ENCODE results near the gene TAF4. TPM values are rescaled to one million over a fixed set of nuclear protein-coding genes. Genes with fewer than 3 reads are reported as not detected.

TAF4 gene
- total RNA-seq, 2 donors from 2014 or later: 25.5 to 39.9 TPM

- Mint-ChIP-seq H3K27me3 (ENCODE audit: insufficient read depth) (no peaks in the 10 kb centered on the region), H3K27ac (peak overlapping the region; percentile 77), H3K9me3 (peaks cover 4% of the 10 kb centered on the region), H3K4me1 (peaks cover 11% of the 10 kb centered on the region), H3K4me3 (no peak overlapping the region), H3K36me3 (ENCODE audit: low read depth) (peaks cover 30% of the 10 kb centered on the region)
- TF ChIP-seq CTCF (conservative IDR thresholded peaks at IDR 0.05): no peak
- WGBS, 2 experiments (ENCODE audit: insufficient coverage in 1 of 2, insufficient read length in 1 of 2): 94 to 98% methylated on average over 8 to 12 of the region's 12 CpGs
- H3K27me3 ChIP-seq (ENCODE audit: control insufficient read depth, insufficient read depth, low read length, poor library complexity, severe bottlenecking): no peaks in the 10 kb centered on the region
- no peak overlapping the region for H3K27ac ChIP-seq (ENCODE audit: low read depth, low read length)
- H3K9ac ChIP-seq (ENCODE audit: extremely low read depth, low read length, poor library complexity, severe bottlenecking): no peak overlapping the region
- peaks cover 8% of the 10 kb centered on the region for H3K36me3 ChIP-seq (ENCODE audit: control insufficient read depth, insufficient read depth, low read length)
- H3K9me3 ChIP-seq (ENCODE audit: control insufficient read depth, low read length): no peaks in the 10 kb centered on the region
- DNase-seq: no peak
- no peaks in the 10 kb centered on the region for H3K4me1 ChIP-seq (ENCODE audit: control insufficient read depth, insufficient read depth, low read length)
- H3K4me3 ChIP-seq (ENCODE audit: low read length): no peak overlapping the region
These were observed 11.2 kb downstream of the TAF4 start for GRCh38 chr20:62054451-62054953.

DNA sequence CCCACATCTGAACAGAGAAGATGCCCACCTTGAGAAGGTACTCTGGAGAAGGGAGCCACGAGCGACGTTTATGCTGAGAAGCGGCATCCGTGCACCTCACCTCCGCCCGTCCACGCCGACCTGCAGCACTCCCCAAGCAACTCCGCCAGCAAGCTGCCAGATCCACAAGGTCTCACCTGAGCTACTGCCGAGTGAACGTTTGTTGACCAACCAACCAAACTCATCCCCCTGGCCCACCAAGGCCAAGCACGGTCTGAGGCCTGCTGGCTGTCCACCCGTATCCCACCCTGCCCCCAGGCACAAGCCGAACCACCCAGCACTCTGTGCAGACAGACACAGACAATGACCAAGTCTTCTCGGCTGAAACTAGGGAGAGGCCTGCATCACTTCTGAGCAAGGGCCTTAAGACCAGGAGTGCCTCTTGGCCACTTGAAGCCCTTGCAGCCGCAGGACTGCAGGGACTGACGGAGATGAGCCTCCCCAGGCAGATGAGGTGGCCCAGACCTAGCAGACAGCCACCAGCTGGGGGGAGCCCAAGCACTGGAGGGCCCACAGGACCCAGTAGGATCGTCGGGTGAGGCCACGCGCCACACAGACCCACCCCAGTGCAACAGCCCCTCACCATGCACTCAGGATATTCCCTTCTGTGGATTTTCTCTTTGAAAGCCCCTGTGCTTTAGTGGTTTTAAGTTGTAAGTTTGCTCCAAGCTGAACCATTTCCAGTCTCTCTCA lies 12.1 kb downstream of the TAF4 start:
- Histone ChIP-seq H3K9ac (ENCODE audit: extremely low read depth, low read length, poor library complexity, severe bottlenecking) (no peak overlapping the region), H3K27me3 (ENCODE audit: control insufficient read depth, insufficient read depth, low read length, poor library complexity, severe bottlenecking) (no peaks in the 10 kb centered on the region), H3K4me1 (ENCODE audit: control insufficient read depth, insufficient read depth, low read length) (no peaks in the 10 kb centered on the region), H3K36me3 (ENCODE audit: control insufficient read depth, insufficient read depth, low read length) (peaks cover 8% of the 10 kb centered on the region), H3K4me3 (ENCODE audit: low read length) (no peak overlapping the region), H3K9me3 (ENCODE audit: control insufficient read depth, low read length) (no peaks in the 10 kb centered on the region), H3K27ac (ENCODE audit: low read depth, low read length) (no peak overlapping the region)
- no peak for TF ChIP-seq CTCF (conservative IDR thresholded peaks at IDR 0.05)
- peaks cover 11% of the 10 kb centered on the region for H3K4me1 Mint-ChIP-seq
- H3K27me3 Mint-ChIP-seq (ENCODE audit: insufficient read depth): no peaks in the 10 kb centered on the region
- H3K27ac Mint-ChIP-seq: peak overlapping the region; percentile 77
- peaks cover 4% of the 10 kb centered on the region for H3K9me3 Mint-ChIP-seq
- peaks cover 24% of the 10 kb centered on the region for H3K36me3 Mint-ChIP-seq (ENCODE audit: low read depth)
- WGBS, 2 experiments (ENCODE audit: insufficient coverage in 1 of 2, insufficient read length in 1 of 2): 94 to 95% methylated on average over 11 to 22 of the region's 22 CpGs
- no peak for DNase-seq
- H3K4me3 Mint-ChIP-seq: no peak overlapping the region

DNA sequence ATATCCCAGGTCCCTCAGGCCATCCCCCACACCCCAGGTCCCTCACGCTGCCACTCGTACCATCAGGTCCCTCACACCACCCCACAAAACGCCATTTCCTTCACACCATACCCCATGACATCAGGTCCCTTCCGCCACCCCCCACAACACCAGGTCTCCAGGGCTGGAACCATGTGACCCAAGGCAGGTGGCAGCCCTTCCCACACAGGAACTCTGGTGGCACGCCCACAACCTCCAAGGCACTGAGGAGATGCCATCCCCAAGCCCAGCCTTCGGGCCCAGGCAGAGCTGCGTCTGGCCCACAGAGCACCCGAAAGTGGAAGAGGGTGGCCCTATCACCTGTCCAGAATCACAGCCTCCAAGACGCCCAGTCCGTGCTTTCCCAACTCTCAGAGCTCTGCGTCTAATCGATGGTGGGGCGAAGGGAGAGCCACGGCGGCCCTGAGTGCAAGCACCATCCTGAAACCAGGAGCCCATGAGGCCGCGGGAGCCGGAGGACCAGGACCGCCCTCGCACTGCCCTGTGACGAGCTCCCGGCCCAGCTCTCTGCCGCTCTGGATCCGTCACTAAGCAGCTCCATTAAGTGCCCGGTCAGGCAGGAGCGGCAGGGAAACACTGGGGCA lies 12.7 kb downstream of the TAF4 start:
- Mint-ChIP-seq H3K27me3 (ENCODE audit: insufficient read depth) (no peaks in the 10 kb centered on the region), H3K9me3 (peaks cover 4% of the 10 kb centered on the region), H3K4me1 (peaks cover 11% of the 10 kb centered on the region), H3K27ac (peak overlapping the region; percentile 11), H3K4me3 (no peak overlapping the region), H3K36me3 (ENCODE audit: low read depth) (peaks cover 24% of the 10 kb centered on the region)
- no peak overlapping the region for H3K27ac ChIP-seq (ENCODE audit: low read depth, low read length)
- H3K27me3 ChIP-seq (ENCODE audit: control insufficient read depth, insufficient read depth, low read length, poor library complexity, severe bottlenecking): no peaks in the 10 kb centered on the region
- 93 to 97% methylated on average over 21 to 26 of the region's 26 CpGs for WGBS, 2 experiments (ENCODE audit: insufficient coverage in 1 of 2, insufficient read length in 1 of 2)
- no peak overlapping the region for H3K9ac ChIP-seq (ENCODE audit: extremely low read depth, low read length, poor library complexity, severe bottlenecking)
- no peak for TF ChIP-seq CTCF (conservative IDR thresholded peaks at IDR 0.05)
- no peak overlapping the region for H3K4me3 ChIP-seq (ENCODE audit: low read length)
- H3K9me3 ChIP-seq (ENCODE audit: control insufficient read depth, low read length): no peaks in the 10 kb centered on the region
- H3K36me3 ChIP-seq (ENCODE audit: control insufficient read depth, insufficient read depth, low read length): peaks cover 8% of the 10 kb centered on the region
- no peaks in the 10 kb centered on the region for H3K4me1 ChIP-seq (ENCODE audit: control insufficient read depth, insufficient read depth, low read length)
- DNase-seq: peak; percentile 40

Measured in endodermal cell (in vitro differentiated cells).